ENCODE data around the gene TSG101.

- TF ChIP-seq, protein P1, sequence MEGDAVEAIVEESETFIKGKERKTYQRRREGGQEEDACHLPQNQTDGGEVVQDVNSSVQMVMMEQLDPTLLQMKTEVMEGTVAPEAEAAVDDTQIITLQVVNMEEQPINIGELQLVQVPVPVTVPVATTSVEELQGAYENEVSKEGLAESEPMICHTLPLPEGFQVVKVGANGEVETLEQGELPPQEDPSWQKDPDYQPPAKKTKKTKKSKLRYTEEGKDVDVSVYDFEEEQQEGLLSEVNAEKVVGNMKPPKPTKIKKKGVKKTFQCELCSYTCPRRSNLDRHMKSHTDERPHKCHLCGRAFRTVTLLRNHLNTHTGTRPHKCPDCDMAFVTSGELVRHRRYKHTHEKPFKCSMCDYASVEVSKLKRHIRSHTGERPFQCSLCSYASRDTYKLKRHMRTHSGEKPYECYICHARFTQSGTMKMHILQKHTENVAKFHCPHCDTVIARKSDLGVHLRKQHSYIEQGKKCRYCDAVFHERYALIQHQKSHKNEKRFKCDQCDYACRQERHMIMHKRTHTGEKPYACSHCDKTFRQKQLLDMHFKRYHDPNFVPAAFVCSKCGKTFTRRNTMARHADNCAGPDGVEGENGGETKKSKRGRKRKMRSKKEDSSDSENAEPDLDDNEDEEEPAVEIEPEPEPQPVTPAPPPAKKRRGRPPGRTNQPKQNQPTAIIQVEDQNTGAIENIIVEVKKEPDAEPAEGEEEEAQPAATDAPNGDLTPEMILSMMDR (IDR thresholded peaks at IDR 0.05), result no peak
- no peak for TF ChIP-seq EZH2phosphoT487 (IDR thresholded peaks at IDR 0.05)
These were observed 37.4 kb upstream of the TSG101 start for GRCh38 chr11:18564149-18564548.
